ACC112 (cell line): ENCODE measurements around the gene CENPX.

Source experiments
- H2AFZ ChIP-seq: fragments of 200-600 bp; sonication (generic); one replicate; pipeline ENCODE4 v1.6.0; 2017; ENCODE audit warnings: antibody characterized with exemption, low read length; ENCODE audit not compliant: unreplicated experiment
- H3K27ac ChIP-seq: fragments of 200-600 bp; sonication (generic); 2 replicates; pipeline ENCODE4 v1.5.1; 2014; ENCODE audit warnings: low read depth, mild to moderate bottlenecking, antibody characterized with exemption, low read length, moderate library complexity
- H3K27me3 ChIP-seq: fragments of 200-600 bp; sonication (generic); 2 replicates; pipeline ENCODE4 v1.6.1; 2014; ENCODE audit warnings: mild to moderate bottlenecking, antibody characterized with exemption, low read length, moderate library complexity, mixed read lengths; ENCODE audit not compliant: insufficient read depth
- H3K36me3 ChIP-seq: fragments of 200-600 bp; sonication (generic); 2 replicates; pipeline ENCODE4 v1.6.1; 2016; ENCODE audit warnings: mild to moderate bottlenecking, antibody characterized with exemption, low read length, moderate library complexity, mixed read lengths; ENCODE audit not compliant: insufficient read depth
- H3K4me1 ChIP-seq: fragments of 200-600 bp; sonication (generic); one replicate; pipeline ENCODE4 v1.6.1; 2016; ENCODE audit warnings: low read length, mixed read lengths; ENCODE audit not compliant: insufficient read depth, unreplicated experiment, control insufficient read depth
- H3K4me3 ChIP-seq: fragments of 200-600 bp; sonication (generic); 2 replicates; pipeline ENCODE4 v1.5.1; 2014; ENCODE audit warnings: mild to moderate bottlenecking, low read depth, low read length
- H3K79me2 ChIP-seq: fragments of 200-600 bp; sonication (generic); one replicate; pipeline ENCODE4 v1.6.0; 2016; ENCODE audit warnings: low read length; ENCODE audit not compliant: control insufficient read depth, unreplicated experiment, insufficient read depth

The CENPX gene

DNA sequence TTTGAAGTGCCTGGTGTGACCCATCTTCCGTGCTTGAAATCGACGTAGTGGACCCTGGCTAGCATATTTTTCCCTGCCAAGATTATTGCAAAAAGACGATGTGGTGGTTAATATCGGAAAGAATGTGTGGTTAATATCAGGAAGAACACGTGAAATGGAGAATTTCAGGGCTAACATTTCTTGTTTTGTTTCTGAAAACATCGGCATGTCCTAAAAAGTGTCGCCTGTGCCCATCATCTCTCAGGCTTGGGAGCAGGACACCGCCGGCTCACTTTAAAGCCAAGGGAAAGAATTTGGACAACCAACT, 15.2 kb upstream of the CENPX start:
- peak overlapping the region; percentile 49 for H2AFZ ChIP-seq
- H3K4me1 ChIP-seq = peaks cover 4% of the 10 kb centered on the region
- no peaks in the 10 kb centered on the region for H3K36me3 ChIP-seq
- H3K79me2 ChIP-seq = no peaks in the 10 kb centered on the region
- peak overlapping the region; percentile 80 for H3K4me3 ChIP-seq
- no peaks in the 10 kb centered on the region for H3K27me3 ChIP-seq
- no peak overlapping the region for H3K27ac ChIP-seq

- H3K27ac ChIP-seq = peak within 1 kb of the TSS; percentile 57; the same call in 1 of the 2 replicates
Measured at GRCh38 chr17:82037092-82037888, 14.6 kb upstream of the CENPX start, which contains the start of gene DCXR. DCXR (minus strand) TSS chr17:82037697; CDS start chr17:82037682, 15 bp downstream.

DNA sequence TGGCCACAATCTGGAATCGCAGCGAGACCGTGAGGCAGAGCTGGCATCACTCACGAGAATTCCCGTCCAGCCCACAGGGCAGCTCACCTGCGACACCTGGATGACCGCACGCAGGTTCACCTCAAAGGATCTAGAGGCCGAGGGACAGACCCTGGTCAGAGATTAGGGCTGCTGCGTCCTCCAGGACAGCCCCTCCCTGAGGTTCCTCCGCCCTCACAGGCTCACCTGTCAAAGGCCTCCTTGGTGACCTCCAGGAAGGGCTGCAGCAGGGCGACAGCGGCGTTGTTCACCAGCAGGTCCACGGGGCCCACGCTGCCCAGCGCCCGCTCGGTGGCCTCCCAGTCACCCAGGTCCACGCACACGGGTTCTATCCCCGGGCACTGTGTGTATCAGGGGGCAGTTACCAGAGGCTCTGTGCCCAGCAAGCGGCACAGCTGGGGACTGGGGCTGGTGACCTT, 14.0 kb upstream of the CENPX start:
- H2AFZ ChIP-seq = peak overlapping the region; percentile 48
- peaks cover 7% of the 10 kb centered on the region for H3K4me1 ChIP-seq
- H3K27me3 ChIP-seq = no peaks in the 10 kb centered on the region
- peak overlapping the region; percentile 80 for H3K4me3 ChIP-seq
- no peaks in the 10 kb centered on the region for H3K79me2 ChIP-seq
- H3K36me3 ChIP-seq = no peaks in the 10 kb centered on the region
- H3K27ac ChIP-seq = no peak overlapping the region

More at GRCh38 chr17:82037092-82037888, 14.6 kb upstream of the CENPX start, which contains the start of gene DCXR:
- Histone ChIP-seq H3K4me3 (peak within 1 kb of the TSS; percentile 80), H3K27me3 (no peaks in the 10 kb centered on the region), H3K79me2 (no peaks in the 10 kb centered on the region), H3K4me1 (peaks cover 4% of the 10 kb centered on the region), H3K36me3 (no peaks in the 10 kb centered on the region), H2AFZ (peak within 1 kb of the TSS; percentile 49)

- no peaks in the 10 kb centered on the region for H3K27me3 ChIP-seq
- no peak overlapping the region for H3K27ac ChIP-seq
- no peak overlapping the region for H2AFZ ChIP-seq
- H3K4me1 ChIP-seq = peaks cover 7% of the 10 kb centered on the region
- H3K79me2 ChIP-seq = no peaks in the 10 kb centered on the region
- no peaks in the 10 kb centered on the region for H3K36me3 ChIP-seq
- peak overlapping the region; percentile 80 for H3K4me3 ChIP-seq
Measured at GRCh38 chr17:82035956-82036633, 13.4 kb upstream of the CENPX start.

DNA sequence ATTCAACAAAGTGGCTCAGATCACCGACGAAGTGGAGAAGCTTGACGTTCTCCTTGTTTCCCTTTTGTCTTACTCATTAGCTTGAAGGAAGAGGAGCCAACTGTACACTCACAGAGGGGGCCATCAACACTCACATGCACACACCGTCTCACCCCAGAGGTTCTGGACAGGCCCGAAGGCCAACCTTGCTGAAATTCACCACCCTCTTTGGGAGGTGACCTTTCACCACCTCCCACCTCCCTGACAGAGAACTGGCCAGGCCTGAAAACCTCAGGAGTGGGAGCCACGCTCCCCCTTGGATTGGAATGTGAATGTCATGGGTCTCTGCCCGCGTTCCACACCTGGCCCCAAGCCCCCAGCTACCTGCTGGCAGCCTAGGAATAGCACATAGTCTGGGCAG, 12.8 kb upstream of the CENPX start:
- Histone ChIP-seq H3K4me1 (peaks cover 7% of the 10 kb centered on the region), H3K27ac (no peak overlapping the region), H3K36me3 (no peaks in the 10 kb centered on the region), H3K4me3 (no peak overlapping the region), H3K79me2 (no peaks in the 10 kb centered on the region), H2AFZ (no peak overlapping the region), H3K27me3 (no peaks in the 10 kb centered on the region)

GRCh38 chr17:82034371-82035011, 11.8 kb upstream of the CENPX start:
- H3K4me1 ChIP-seq = peaks cover 7% of the 10 kb centered on the region
- H3K27ac ChIP-seq = no peak overlapping the region
- no peaks in the 10 kb centered on the region for H3K27me3 ChIP-seq
- H2AFZ ChIP-seq = no peak overlapping the region
- H3K4me3 ChIP-seq = no peak overlapping the region
- no peaks in the 10 kb centered on the region for H3K79me2 ChIP-seq
- no peaks in the 10 kb centered on the region for H3K36me3 ChIP-seq

- Histone ChIP-seq H2AFZ (no peak overlapping the region), H3K4me1 (peaks cover 7% of the 10 kb centered on the region), H3K79me2 (no peaks in the 10 kb centered on the region), H3K27me3 (no peaks in the 10 kb centered on the region), H3K36me3 (no peaks in the 10 kb centered on the region), H3K27ac (no peak overlapping the region), H3K4me3 (no peak overlapping the region)
Measured at GRCh38 chr17:82033359-82034085, 10.8 kb upstream of the CENPX start.

DNA sequence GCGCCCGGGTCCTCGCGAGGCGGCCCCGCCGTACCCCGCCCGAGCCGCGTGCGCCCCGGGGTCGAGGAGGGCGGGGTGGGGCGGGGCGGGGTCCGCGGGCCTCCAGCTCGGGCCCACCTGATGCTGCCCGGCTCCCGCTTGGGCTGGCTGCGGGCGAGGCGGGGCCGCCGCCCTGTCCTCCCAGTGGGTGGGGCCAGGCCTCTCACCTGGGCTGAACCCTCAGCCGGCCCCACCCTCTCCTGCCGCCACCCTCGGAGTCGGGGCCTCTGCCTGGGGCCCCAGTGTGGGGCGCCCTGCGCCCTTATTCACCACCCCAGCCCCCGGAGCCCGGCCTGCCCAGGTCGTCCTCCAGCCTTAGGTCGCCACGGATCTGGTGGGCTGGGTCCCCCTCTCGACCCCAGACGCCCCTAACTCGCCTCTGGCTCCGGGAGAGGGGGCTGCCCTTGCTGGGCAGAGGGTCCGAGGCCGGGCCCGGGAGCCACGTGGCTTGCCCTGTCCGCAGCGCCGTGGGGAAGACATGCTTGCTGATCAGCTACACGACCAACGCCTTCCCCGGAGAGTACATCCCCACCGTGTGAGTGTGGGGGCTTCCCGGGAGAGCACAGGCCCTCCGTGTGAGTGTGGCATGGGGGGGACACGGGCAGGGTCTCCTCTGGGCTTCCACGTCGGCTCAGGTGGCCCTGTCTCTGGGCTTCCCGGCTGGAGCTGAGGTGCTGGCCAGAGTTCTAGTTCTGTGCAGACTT, 9.4 kb upstream of the CENPX start:
- H3K27ac ChIP-seq = no peak overlapping the region
- no peaks in the 10 kb centered on the region for H3K79me2 ChIP-seq
- peak overlapping the region; percentile 74 for H3K4me3 ChIP-seq
- H2AFZ ChIP-seq = no peak overlapping the region
- no peaks in the 10 kb centered on the region for H3K36me3 ChIP-seq
- peaks cover 7% of the 10 kb centered on the region for H3K4me1 ChIP-seq
- no peaks in the 10 kb centered on the region for H3K27me3 ChIP-seq

DNA sequence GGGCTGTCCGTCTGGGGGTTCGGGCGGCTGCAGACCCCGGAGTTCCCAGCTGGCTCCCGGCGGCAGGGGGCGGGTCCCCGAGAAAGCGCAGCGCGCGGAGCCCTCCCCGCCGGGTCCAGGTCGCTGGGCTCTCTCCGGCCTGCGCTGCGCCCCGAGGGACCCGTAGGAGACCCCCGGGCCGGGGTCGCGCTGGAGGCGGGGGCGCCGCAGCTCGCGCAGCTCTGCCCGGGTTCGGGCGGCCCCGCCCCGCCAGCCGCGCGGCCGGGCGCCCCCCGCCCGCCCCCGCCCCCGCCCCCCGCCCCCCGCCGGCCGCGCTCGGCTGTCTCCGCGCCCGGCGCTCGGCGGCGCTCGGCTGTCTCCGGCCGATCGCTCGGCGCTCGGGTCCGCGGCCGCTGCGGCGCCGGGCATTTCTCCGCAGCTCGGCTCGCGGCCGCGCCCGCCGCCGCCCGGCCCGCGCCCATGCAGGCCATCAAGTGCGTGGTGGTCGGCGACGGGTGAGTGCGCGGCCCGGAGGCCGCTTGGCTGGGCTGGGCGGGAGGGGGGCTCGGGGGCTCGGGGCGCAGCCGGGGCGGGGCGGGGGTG, 8.7 kb upstream of the CENPX start, which contains the start of gene RAC3:
RAC3 (plus strand) TSS at position 376 of the 582 bp plus-strand sequence; CDS start at position 460, 84 bp downstream.
- Histone ChIP-seq H3K36me3 (no peaks in the 10 kb centered on the region), H3K4me3 (peak within 1 kb of the TSS; percentile 74), H3K27ac (no peak within 1 kb of the TSS), H2AFZ (peak within 1 kb of the TSS; percentile 33), H3K79me2 (no peaks in the 10 kb centered on the region), H3K27me3 (no peaks in the 10 kb centered on the region), H3K4me1 (peaks cover 4% of the 10 kb centered on the region)
